ENCODE data around the gene WAC.
"Not testable (repeated sequence)": the region's sequence is repeated elsewhere in the genome, so short reads cannot be mapped to it uniquely, and the experiment has no call there.

WAC gene

DNA sequence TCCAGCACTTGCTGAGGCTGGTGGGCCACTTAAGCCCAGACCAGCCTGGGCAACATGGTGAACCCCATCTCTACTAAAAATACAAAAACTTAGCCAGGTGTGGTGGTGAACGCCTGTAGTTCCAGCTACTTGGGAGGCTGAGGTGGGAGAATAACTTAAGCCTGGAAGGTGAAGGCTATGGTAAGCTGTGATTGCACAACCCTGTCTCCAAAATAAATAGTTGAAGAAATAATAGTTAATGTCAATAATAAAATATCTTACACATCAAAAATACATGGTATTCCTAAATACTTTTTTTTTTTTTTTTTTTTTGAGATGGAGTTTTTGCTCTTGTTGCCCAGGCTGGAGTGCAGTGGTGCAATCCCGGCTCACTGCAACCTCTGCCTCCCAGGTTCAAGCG is 76.7 kb downstream of the WAC start:
- DNase-seq (ENCODE audit: low read depth in 2 of 2), result not testable (repeated sequence)

- DNase-seq (ENCODE audit: low read depth in 2 of 2), result no peak
These were observed 80.0 kb downstream of the WAC start for GRCh38 chr10:28612877-28613276.

DNA sequence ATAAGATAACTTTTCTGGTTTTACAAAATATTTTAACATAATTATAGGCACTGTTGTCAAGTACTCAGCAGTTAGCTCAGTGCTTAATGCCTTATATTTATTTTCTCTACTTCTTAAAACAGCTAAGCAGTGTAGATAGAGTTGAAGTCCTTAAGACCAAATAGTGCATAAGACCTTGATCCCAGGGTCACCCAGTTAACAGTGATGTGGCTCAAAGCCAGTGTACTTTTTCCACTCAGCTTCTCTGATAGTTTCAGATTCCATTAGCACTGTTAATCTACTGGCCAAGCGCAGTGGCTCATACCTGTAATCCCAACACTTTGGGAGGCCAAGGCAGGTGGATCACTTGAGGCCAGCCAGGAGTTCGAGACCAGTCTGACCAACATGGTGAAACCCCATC is 83.6 kb downstream of the WAC start:
- DNase-seq (ENCODE audit: low read depth in 2 of 2), result no peak

GRCh38 chr10:28619455-28619854 is 86.5 kb downstream of the WAC start:
- DNase-seq (ENCODE audit: low read depth in 2 of 2), result no peak

DNA sequence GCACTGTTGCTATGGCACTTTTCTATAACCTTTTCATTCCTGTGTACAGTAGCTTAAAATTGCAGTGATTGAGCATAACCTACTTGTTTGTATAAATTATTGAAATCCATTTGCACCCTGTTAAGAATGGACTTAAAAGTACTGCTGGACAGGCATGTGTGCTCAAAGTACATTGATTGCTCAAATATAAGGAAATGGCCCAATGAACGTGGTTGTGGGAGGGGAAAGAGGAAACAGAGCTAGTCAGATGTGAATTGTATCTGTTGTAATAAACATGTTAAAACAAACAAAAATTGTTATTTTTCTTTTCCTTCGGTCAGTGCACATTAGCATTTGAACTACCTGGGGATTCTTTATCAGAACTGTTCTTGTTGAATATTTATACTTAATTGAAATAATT is 87.3 kb downstream of the WAC start:
- no peak for DNase-seq (ENCODE audit: low read depth in 2 of 2)

GRCh38 chr10:28623483-28623882 is 90.6 kb downstream of the WAC start:
- no peak for DNase-seq (ENCODE audit: low read depth in 2 of 2)

GRCh38 chr10:28624351-28624750 is 91.4 kb downstream of the WAC start:
- no peak for DNase-seq (ENCODE audit: low read depth in 2 of 2)

- no peak for DNase-seq (ENCODE audit: low read depth in 2 of 2)
These were observed 94.2 kb downstream of the WAC start for GRCh38 chr10:28627102-28627501.

GRCh38 chr10:28628184-28628893 is 95.4 kb downstream of the WAC start:
- DNase-seq (ENCODE audit: low read depth in 2 of 2), result peak; percentile 33 to 43

GRCh38 chr10:28631896-28632583 is 99.1 kb downstream of the WAC start:
- no peak for DNase-seq (ENCODE audit: low read depth in 2 of 2)

GRCh38 chr10:28632584-28632945 is 99.6 kb downstream of the WAC start:
- DNase-seq (ENCODE audit: low read depth in 2 of 2), result no peak

DNA sequence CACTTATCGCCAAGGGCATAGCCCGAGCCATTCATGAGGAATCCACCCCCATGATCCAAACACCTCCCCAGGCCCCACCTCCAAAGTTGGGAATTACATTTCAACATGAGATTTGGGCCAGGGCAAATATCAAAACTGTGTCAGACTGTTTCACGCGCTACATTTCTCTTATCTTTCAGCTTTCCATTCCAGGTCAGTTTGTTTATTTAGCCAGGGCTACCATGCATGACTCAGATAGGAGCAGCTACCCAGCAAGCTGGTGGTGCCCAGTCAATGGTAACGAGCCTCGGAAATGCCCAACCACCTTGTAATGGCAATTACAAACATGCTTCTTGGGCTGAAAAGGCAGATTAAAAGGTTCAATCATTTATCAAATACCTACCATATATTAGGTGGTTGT is 100.8 kb downstream of the WAC start:
- no peak for DNase-seq (ENCODE audit: low read depth in 2 of 2)

DNA sequence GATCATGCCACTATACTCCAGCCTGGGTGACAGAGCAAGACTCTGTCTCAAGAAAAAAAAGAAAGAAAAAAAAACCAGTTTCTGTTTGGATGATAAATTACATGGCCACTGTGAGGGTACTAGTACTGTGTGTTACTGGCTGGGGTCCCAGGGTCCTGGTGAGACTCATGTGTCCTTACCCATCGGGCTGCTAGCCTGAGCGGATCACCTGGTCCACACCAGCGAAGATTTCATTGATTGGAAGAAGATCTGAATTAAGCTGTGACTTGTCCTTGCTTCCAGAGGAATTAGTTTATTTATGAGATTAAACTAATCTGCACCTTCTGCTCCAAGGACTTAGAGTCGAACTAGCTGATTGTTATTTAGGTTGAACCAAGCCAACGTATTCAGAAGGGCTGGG is 104.4 kb downstream of the WAC start:
- DNase-seq (ENCODE audit: low read depth in 2 of 2), result no peak

GRCh38 chr10:28638392-28638791 is 105.5 kb downstream of the WAC start:
- no peak for DNase-seq (ENCODE audit: low read depth in 2 of 2)

- no peak for DNase-seq (ENCODE audit: low read depth in 2 of 2)
These were observed 107.6 kb downstream of the WAC start for GRCh38 chr10:28640551-28640950.

- no peak for DNase-seq (ENCODE audit: low read depth in 2 of 2)
These were observed 111.7 kb downstream of the WAC start for GRCh38 chr10:28644647-28645046.

DNA sequence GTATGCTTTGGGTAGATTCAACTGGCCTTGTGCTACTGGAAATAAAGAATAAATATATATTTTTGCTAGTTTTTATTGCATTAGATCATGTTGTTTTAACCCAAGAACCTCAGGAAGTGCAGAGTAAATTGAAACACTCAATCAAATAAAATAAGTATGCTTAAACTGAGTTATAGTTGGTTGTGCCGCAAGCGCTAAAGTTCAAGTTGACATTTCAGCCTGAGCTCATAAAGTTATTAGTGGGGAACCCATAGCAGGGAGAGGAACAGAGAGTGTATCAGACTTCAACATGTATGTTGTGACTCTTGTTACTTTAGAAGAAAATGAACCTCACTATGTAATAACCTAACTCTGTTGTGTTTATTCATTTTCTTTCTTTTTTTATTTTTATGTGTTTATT is 119.2 kb downstream of the WAC start:
- no peak for DNase-seq (ENCODE audit: low read depth in 2 of 2)

DNA sequence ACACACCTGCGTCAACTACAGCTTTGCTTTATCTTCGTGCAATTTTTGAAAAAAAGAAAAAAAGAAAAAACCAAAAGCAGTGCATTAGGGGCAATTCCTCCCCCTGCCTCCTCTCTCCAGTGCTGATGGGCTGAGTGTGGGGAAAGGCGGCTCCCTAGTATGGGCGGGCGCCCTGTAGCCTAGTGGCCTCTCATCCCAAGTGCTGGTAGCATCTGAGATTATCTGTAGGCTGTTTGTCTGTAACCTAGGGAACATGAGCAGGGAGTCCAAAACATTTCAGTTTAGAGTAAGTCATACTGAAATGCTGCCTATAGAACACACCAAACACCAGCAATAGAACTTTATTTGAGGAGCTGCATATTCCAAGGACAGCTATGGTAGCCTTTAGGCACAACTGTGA is 119.8 kb downstream of the WAC start:
- DNase-seq (ENCODE audit: low read depth in 2 of 2), result no peak

DNA sequence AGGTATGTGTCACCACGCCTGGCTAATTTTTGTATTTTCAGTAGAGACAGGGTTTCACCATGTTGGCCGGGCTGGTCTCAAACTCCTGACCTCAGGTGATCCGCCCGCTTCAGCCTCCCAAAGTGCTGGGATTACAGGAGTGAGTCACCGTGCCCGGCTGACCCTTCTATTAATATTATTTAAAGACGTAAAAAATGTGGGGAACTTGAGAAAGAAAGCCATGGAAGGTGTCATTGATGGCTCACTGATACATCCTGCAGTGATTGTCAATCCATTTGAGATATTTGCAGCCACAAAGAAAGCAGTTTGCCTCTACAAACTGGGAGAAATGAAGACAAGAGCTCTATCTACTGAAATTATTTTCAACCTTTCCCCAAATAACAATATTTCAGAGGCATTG is 125.9 kb downstream of the WAC start:
- not testable (repeated sequence) for DNase-seq (ENCODE audit: low read depth in 2 of 2)

DNA sequence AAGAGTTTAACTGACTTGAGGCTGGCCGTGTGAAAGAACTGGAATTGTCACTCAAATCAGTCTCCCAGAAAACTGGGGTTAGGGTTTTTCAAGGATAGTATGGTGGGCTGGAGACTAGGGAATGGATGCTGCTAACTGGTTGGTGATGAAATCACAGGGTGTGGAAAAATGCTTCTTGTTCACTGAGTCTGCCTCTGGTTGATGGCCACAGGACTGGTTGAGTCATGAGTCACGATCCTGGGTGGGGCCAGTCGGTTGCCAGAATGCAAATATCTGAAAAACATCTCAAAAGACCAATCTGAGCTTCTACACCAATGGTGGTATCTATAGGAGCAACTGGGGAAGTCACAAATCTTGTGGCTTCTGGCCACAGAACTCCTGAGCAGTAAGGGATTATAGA is 128.1 kb downstream of the WAC start:
- DNase-seq (ENCODE audit: low read depth in 2 of 2), result no peak

DNA sequence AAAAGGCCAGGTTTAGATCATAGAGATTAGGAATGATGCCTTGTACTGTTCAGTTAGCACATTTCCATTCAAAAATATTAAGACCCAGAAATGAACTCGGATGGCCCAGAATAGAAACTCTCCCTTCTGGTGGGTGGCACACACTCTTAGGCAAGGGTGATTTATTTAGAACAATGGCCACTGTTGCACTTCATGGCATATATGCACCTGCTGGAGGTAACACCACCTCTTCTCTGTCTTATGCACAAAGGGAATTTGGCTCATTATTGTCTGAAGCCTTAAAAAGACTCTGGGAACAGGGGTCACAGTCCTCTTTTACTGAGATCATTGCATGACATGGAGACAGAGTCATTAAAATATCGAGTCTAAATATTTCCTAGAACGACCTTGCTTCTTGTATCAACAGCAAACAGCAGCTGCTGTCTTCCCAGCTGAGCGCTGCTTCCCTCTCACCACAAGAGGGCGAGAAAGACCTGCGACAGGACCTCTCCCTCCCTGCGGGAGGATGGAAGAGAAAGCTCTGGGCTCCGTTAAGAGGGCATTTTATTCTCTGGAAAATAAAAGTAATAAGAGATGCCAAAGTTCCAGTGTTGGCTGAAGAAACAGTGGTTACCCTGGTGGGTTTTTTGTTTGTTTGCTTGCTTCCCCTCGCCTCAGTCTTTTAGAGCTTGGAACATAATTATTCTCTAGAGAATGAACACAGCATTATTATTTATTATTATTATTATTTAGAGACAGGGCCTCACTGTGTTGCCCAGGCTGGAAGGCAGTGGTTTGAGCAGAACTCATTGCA is 130.9 kb downstream of the WAC start:
- peak; percentile 29 to 42 for DNase-seq (ENCODE audit: low read depth in 2 of 2)

DNA sequence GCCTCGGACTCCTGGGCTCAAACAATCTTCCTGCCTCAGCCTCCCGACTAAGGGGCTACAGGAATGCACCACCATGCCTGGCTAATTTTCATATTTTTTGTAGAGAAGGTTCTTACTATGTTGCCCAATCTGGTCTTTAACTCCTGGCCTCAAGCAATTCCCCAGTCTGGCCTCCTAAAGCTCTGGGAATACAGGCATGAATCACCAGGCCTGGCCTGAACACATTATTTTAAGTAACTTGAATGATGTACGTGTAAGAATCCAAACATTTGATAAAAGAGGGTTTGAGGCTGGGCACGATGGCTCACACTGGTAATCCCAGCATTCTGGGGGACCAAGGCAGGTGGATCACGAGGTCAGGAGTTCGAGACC is 131.4 kb downstream of the WAC start:
- no peak for DNase-seq (ENCODE audit: low read depth in 2 of 2)
